IPS-18c (cell line): Measurements from ENCODE around the gene ZNF549.

Experiments
- H3K4me3 ChIP-seq: 2 replicates; pipeline ENCODE4 v1.7.0; 2013; ENCODE audit warnings: low read depth, mild to moderate bottlenecking, low read length, moderate library complexity; ENCODE audit not compliant: insufficient read depth
- H3K9me3 ChIP-seq: one replicate; pipeline ENCODE4 v1.6.1; 2013; ENCODE audit warnings: mild to moderate bottlenecking, low read length, moderate library complexity; ENCODE audit not compliant: control insufficient read depth, insufficient read depth

Gene ZNF549

GRCh38 chr19:57559404-57560025 is 32.4 kb downstream of the ZNF549 start, which contains the start of gene ZNF550:
TSS of gene ZNF550 (minus strand) at chr19:57559863. CDS start at chr19:57559682, 181 bp downstream.
- peaks cover 8% of the 10 kb centered on the region for H3K9me3 ChIP-seq
- H3K4me3 ChIP-seq = peak within 1 kb of the TSS; percentile 97

- H3K9me3 ChIP-seq = peaks cover 10% of the 10 kb centered on the region
- peak overlapping the region; percentile 97; the same call in 1 of the 2 replicates for H3K4me3 ChIP-seq
These were observed 32.9 kb downstream of the ZNF549 start for GRCh38 chr19:57560049-57560491.

- H3K4me3 ChIP-seq = no peak overlapping the region
- peaks cover 26% of the 10 kb centered on the region for H3K9me3 ChIP-seq
These were observed 36.4 kb downstream of the ZNF549 start for GRCh38 chr19:57563547-57563946.

- H3K4me3 ChIP-seq = no peak overlapping the region
- H3K9me3 ChIP-seq = peaks cover 35% of the 10 kb centered on the region
These were observed 39.5 kb downstream of the ZNF549 start for GRCh38 chr19:57566396-57567265.

- H3K9me3 ChIP-seq = peaks cover 50% of the 10 kb centered on the region
- no peak overlapping the region; the same call in 1 of the 2 replicates for H3K4me3 ChIP-seq
These were observed 43.6 kb downstream of the ZNF549 start for GRCh38 chr19:57570707-57571106.

GRCh38 chr19:57572415-57572947 is 45.3 kb downstream of the ZNF549 start:
- Histone ChIP-seq H3K9me3 (peaks cover 37% of the 10 kb centered on the region), H3K4me3 (no peak overlapping the region)

- Histone ChIP-seq H3K9me3 (peaks cover 31% of the 10 kb centered on the region), H3K4me3 (no peak overlapping the region)
These were observed 49.5 kb downstream of the ZNF549 start for GRCh38 chr19:57576661-57577060.

GRCh38 chr19:57578487-57579205 is 51.5 kb downstream of the ZNF549 start, which contains the start of gene ZNF416:
TSS of gene ZNF416 (minus strand) at chr19:57578911. CDS start at chr19:57578704, 207 bp downstream.
- Histone ChIP-seq H3K4me3 (peak within 1 kb of the TSS; percentile 99), H3K9me3 (peaks cover 15% of the 10 kb centered on the region)

- Histone ChIP-seq H3K4me3 (peak overlapping the region; percentile 84), H3K9me3 (peaks cover 17% of the 10 kb centered on the region)
These were observed 56.0 kb downstream of the ZNF549 start for GRCh38 chr19:57583104-57583520.

- Histone ChIP-seq H3K4me3 (peak within 1 kb of the TSS; percentile 84), H3K9me3 (peaks cover 19% of the 10 kb centered on the region)
These were observed 56.6 kb downstream of the ZNF549 start, which contains the start of gene ZIK1 for GRCh38 chr19:57583521-57584416. TSS of gene ZIK1 (plus strand) at chr19:57584145. CDS start at chr19:57584357, 212 bp downstream.

GRCh38 chr19:57587529-57587928 is 60.4 kb downstream of the ZNF549 start:
- Histone ChIP-seq H3K4me3 (no peak overlapping the region), H3K9me3 (peaks cover 32% of the 10 kb centered on the region)

GRCh38 chr19:57599377-57599760 is 72.2 kb downstream of the ZNF549 start:
- H3K9me3 ChIP-seq = no peaks in the 10 kb centered on the region
- peak overlapping the region; percentile 94; the same call in 1 of the 2 replicates for H3K4me3 ChIP-seq

GRCh38 chr19:57599761-57600383 is 72.7 kb downstream of the ZNF549 start, which contains the start of gene ZNF530:
TSS of gene ZNF530 (plus strand) at chr19:57599885. CDS start at chr19:57604346, 4,461 bp downstream.
- peak within 1 kb of the TSS; percentile 94 for H3K4me3 ChIP-seq
- no peaks in the 10 kb centered on the region for H3K9me3 ChIP-seq

GRCh38 chr19:57606931-57607330 is 79.8 kb downstream of the ZNF549 start:
- H3K4me3 ChIP-seq = no peak overlapping the region
- H3K9me3 ChIP-seq = no peaks in the 10 kb centered on the region
